Fibroblast of peridontal ligament (primary cell): ENCODE results near the gene RFNG.
A peak's percentile ranks its signal among the peaks of the same experiment; 100 is the strongest.

ENCODE experiments used
- DNase-seq: peaks from one replicate; pipeline ENCODE4 v3.0.0-alpha.2; 2010; ENCODE audit errors: extremely low read depth

Gene RFNG, protein sequence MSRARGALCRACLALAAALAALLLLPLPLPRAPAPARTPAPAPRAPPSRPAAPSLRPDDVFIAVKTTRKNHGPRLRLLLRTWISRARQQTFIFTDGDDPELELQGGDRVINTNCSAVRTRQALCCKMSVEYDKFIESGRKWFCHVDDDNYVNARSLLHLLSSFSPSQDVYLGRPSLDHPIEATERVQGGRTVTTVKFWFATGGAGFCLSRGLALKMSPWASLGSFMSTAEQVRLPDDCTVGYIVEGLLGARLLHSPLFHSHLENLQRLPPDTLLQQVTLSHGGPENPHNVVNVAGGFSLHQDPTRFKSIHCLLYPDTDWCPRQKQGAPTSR

GRCh38 chr17:82051776-82052637 lies at the start of gene RFNG, which contains the start of gene GPS1:
TSS of gene RFNG (minus strand) at chr17:82051811. CDS start at chr17:82051766, 45 bp downstream.
TSS of gene GPS1 (plus strand) at chr17:82051898. CDS start at chr17:82051932, 34 bp downstream.
- peak; percentile 23 for DNase-seq

DNA sequence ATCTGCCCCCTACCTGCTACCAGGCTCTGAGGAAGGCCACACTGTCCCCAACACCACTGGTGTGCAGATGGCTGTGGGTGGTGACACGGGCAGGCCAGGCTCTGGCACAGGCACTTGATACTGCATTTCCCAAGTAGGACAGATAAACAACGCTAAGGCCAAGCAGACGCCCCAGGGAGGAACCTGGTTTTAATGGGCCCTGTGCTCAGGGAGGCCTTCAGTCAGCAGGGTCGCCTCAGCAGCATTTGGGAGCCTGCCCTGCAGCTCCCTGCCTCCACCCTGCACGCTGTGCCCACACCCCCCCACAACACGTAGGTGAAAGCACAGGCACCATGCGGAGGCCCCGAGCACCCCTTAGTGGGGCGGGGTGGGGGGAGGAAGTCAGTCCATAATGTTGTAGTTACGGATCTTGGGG lies 49.7 kb upstream of the RFNG start:
- DNase-seq, result no peak

GRCh38 chr17:82100502-82101298 lies 49.1 kb upstream of the RFNG start:
- DNase-seq, result no peak

GRCh38 chr17:82098939-82099763 lies 47.5 kb upstream of the RFNG start:
- no peak for DNase-seq

DNA sequence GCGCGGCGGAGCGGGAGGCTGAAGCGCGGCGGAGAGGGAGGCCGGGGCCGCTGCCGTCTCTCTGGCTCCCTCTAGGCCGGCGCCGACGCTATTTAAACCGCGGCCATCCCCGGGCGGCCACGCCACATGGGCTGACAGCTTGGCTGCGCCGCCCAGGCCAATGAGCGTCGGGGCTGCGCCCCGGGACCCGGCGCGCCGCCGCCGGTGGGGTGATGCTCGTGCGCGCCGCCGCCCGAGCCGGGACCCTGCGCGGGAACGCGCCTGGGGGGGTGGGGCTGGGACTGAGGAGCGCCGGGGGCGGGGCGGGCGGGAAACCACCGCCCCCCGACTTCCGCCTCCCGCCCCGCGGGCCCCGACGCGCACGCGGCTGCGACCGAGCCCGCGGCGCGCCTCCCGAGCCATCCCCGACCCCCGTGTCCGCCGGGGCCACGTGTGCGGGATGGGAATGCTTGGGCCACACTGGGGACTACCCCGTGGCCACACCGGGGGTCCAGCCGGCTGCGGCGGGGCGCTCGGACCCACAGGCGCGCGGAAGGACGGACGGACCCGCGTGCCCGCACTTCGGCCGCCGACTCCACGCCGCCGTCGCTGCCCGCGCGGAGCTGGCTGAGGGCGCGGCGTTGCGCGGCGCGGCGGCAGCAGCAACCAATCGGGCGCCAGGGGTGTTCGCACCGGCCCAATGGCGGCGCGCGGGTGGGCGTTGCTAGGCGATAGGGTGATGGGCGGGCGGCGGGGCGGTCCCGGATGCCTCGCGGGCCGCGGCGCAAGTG lies 46.7 kb upstream of the RFNG start, which contains the start of gene FASN:
Gene FASN, minus strand, starts transcription at position 68 of the 770 bp plus-strand sequence. CDS start 1,791 bp downstream, outside the sequence.
- DNase-seq, result peak; percentile 92

DNA sequence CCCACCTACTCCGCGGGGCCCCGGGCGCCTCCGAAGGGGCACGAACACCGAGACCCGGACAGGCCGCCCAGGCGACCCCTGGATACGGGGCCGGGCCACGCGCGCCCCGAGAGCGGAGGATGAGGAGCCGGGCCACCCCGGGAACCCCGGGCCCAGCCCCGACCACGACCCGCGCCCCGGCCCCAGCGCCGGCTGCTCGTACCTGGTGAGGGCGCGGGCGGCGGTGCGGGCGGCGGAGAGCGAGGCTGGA lies 46.2 kb upstream of the RFNG start:
- no peak for DNase-seq

DNA sequence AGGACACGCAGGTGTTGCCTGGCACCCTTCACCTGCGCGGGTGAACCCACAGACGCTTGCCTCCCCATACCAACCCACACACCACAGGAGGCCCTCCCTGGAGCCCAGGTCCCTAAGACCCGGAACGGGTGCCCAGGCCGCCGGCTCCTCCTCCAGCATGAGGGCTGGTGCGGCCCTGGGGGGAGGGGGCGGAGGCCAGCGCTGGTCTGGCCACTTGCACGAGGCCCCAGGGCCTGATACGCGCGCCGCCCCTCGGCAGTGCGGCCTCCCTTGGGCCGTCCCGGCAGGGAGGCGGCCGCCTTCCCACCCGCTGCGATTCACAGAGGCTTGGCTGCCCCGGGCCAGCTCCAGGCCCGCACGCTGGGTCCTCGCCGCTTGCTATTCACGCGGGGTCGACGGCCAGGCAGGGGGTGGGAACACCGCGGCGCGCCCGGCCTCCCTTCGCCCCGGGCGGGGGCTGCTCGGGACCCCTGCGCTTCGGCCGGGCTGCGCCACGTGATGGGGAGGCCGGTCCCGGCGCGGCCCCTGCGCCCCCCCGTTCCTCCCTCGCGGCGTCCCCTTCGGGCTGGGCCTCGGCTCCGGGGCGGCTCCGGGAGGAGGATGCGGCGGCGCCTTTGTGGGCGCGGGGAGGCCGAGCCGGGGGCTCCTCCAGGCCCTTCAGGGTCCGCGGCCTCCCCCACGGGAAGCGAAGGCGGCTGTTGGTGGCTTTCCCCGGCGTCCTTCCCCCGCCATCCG lies 45.7 kb upstream of the RFNG start:
- peak; percentile 35 for DNase-seq

GRCh38 chr17:82096709-82097183 lies 45.1 kb upstream of the RFNG start:
- DNase-seq, result no peak

- no peak for DNase-seq
These were observed 44.4 kb upstream of the RFNG start for GRCh38 chr17:82095777-82096708.

- no peak for DNase-seq
These were observed 43.5 kb upstream of the RFNG start for GRCh38 chr17:82094931-82095776.

- DNase-seq, result no peak
These were observed 41.6 kb upstream of the RFNG start for GRCh38 chr17:82092995-82093751.

DNA sequence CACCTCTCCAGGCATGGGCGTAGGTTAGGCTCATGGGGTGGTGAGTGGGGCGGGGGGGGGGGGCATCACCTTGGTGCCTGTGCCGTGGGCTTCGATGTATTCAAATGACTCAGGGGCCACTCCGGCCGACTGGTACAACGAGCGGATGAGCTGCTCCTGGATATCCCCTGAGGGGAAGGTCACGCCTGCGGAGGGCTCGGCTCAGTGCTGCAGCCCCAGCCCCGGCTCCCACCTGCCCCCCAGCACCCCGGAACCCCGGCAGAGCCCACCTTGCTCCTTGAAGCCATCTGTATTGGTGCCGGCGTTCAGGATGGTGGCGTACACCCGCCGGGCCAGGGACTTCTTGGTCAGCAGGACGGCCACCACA lies 41.0 kb upstream of the RFNG start:
- DNase-seq, result no peak

- DNase-seq, result no peak
These were observed 40.5 kb upstream of the RFNG start for GRCh38 chr17:82092094-82092586.

GRCh38 chr17:82091264-82092066 lies 39.9 kb upstream of the RFNG start:
- no peak for DNase-seq

DNA sequence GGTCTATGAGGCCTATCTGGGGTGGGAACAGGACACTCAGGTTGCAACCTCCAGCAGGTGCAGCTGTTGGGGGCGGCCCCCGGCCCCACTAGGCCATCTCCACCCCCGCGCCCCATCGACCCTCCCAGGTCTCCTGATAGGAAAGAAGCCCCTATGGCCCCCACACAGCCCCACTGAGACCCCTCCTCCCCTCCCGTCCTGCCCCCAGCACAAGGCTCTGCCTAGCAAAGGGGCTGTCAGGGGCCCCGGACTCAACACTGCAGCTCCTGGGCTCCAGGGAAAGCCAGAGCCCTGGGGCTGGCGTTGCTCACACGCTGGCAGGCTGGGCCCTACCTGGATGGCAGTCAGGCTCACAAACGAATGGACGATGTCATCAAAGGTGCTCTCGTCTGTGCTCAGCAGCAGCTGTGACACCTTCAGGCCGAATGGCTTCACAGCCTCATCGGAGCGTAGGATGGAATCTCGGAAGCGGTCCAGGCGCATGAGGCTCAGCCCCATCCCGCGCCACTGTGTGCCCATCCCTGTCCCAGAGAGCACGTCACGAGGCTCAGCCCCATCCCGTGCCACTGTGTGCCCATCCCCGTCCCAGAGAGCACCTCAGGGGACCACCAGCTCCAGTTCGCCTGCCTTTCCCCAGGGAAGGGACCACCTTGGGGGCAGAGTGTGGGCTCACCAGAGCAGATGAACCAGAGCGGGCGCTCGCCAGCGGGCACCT lies 39.1 kb upstream of the RFNG start:
- DNase-seq, result no peak
